ENCODE results near the gene KDM6A. TPM values are rescaled to one million over a fixed set of nuclear protein-coding genes. Genes with fewer than 3 reads are reported as not detected.

KDM6A gene
- polyA plus RNA-seq, 1 experiment: 9.9 TPM

- Histone ChIP-seq H3K27ac (ENCODE audit: low read depth, low read length) (no peak overlapping the region), H3K9me3 (ENCODE audit: control insufficient read depth, insufficient read depth, low read length) (peaks cover 3% of the 10 kb centered on the region; the same call in 1 of the 2 replicates), H3K4me3 (ENCODE audit: low read depth, low read length) (no peak overlapping the region), H3K27me3 (ENCODE audit: control insufficient read depth, insufficient read depth, low read length) (no peaks in the 10 kb centered on the region)
- ChIA-PET POLR2A (no interaction called here), CTCF (no interaction called here)
- DNase-seq (ENCODE audit: low read depth, low spot score): no peak
- TF ChIP-seq CTCF (IDR thresholded peaks at IDR 0.05; ENCODE audit: low read depth, low read length): no peak
Measured at GRCh38 chrX:44971674-44972073, 98.7 kb downstream of the KDM6A start.

GRCh38 chrX:44972132-44972531 is 99.1 kb downstream of the KDM6A start:
- H3K27me3 ChIP-seq (ENCODE audit: control insufficient read depth, insufficient read depth, low read length): no peaks in the 10 kb centered on the region
- no peak for DNase-seq (ENCODE audit: low read depth, low spot score)
- ChIA-PET POLR2A (no interaction called here), CTCF (no interaction called here)
- no peak for TF ChIP-seq CTCF (IDR thresholded peaks at IDR 0.05; ENCODE audit: low read depth, low read length)
- H3K4me3 ChIP-seq (ENCODE audit: low read depth, low read length): no peak overlapping the region
- peaks cover 3% of the 10 kb centered on the region; the same call in 1 of the 2 replicates for H3K9me3 ChIP-seq (ENCODE audit: control insufficient read depth, insufficient read depth, low read length)
- H3K27ac ChIP-seq (ENCODE audit: low read depth, low read length): no peak overlapping the region

- H3K4me3 ChIP-seq (ENCODE audit: low read depth, low read length): no peak overlapping the region
- H3K9me3 ChIP-seq (ENCODE audit: control insufficient read depth, insufficient read depth, low read length): peaks cover 3% of the 10 kb centered on the region; the same call in 1 of the 2 replicates
- CTCF ChIA-PET: no interaction called here
- DNase-seq (ENCODE audit: low read depth, low spot score): no peak
- POLR2A ChIA-PET: no interaction called here
- H3K27ac ChIP-seq (ENCODE audit: low read depth, low read length): no peak overlapping the region
- TF ChIP-seq CTCF (IDR thresholded peaks at IDR 0.05; ENCODE audit: low read depth, low read length): no peak
- no peaks in the 10 kb centered on the region for H3K27me3 ChIP-seq (ENCODE audit: control insufficient read depth, insufficient read depth, low read length)
Measured at GRCh38 chrX:44973420-44973932, 100.5 kb downstream of the KDM6A start.

GRCh38 chrX:44974451-44974850 is 101.5 kb downstream of the KDM6A start:
- POLR2A ChIA-PET: no interaction called here
- TF ChIP-seq CTCF (IDR thresholded peaks at IDR 0.05; ENCODE audit: low read depth, low read length): no peak
- DNase-seq (ENCODE audit: low read depth, low spot score): no peak
- Histone ChIP-seq H3K4me3 (ENCODE audit: low read depth, low read length) (no peak overlapping the region), H3K9me3 (ENCODE audit: control insufficient read depth, insufficient read depth, low read length) (peaks cover 3% of the 10 kb centered on the region; the same call in 1 of the 2 replicates), H3K27me3 (ENCODE audit: control insufficient read depth, insufficient read depth, low read length) (no peaks in the 10 kb centered on the region), H3K27ac (ENCODE audit: low read depth, low read length) (no peak overlapping the region)
- CTCF ChIA-PET: no interaction called here

GRCh38 chrX:44975666-44976263 is 102.8 kb downstream of the KDM6A start:
- ChIA-PET CTCF (no interaction called here), POLR2A (no interaction called here)
- DNase-seq (ENCODE audit: low read depth, low spot score): no peak
- Histone ChIP-seq H3K27ac (ENCODE audit: low read depth, low read length) (no peak overlapping the region), H3K27me3 (ENCODE audit: control insufficient read depth, insufficient read depth, low read length) (no peaks in the 10 kb centered on the region), H3K4me3 (ENCODE audit: low read depth, low read length) (no peak overlapping the region), H3K9me3 (ENCODE audit: control insufficient read depth, insufficient read depth, low read length) (peaks cover 3% of the 10 kb centered on the region; the same call in 1 of the 2 replicates)
- TF ChIP-seq CTCF (IDR thresholded peaks at IDR 0.05; ENCODE audit: low read depth, low read length): no peak
